Activated CD4-positive, alpha-beta T cell treated with anti-CD3 and anti-CD28 coated beads, Interleukin-2, amount 10 ng/mL, durations not matched to agents 7 days and 5 days (primary cell): ENCODE results near the gene C1orf167. TPM values are rescaled to one million over a fixed set of nuclear protein-coding genes. Genes with fewer than 3 reads are reported as not detected.

Source experiments
- CTCF ChIA-PET: fragments of 350-600 bp; sonication (Branson Sonifier 250); formaldehyde crosslinking; loops from one replicate; lab custom pipeline; 2021; ENCODE audit warnings: antibody characterized with exemption; lab: Charles Lee
- POLR2A ChIA-PET: fragments of 350-600 bp; sonication (Branson Sonifier 250); formaldehyde crosslinking; loops from one replicate; lab custom pipeline; 2021; ENCODE audit warnings: antibody characterized with exemption; lab: Charles Lee
- DNase-seq: peaks from one replicate; pipeline ENCODE4 v3.0.0-alpha.2; 2020
- H3K27ac Mint-ChIP-seq: one replicate; pipeline ENCODE4 v1.8.0; 2021; ENCODE audit warnings: mild to moderate bottlenecking, moderate library complexity, mixed read lengths
- H3K27me3 Mint-ChIP-seq: one replicate; pipeline ENCODE4 v1.8.0; 2021; ENCODE audit warnings: mixed read lengths
- H3K36me3 Mint-ChIP-seq: one replicate; pipeline ENCODE4 v1.8.0; 2021; ENCODE audit warnings: low read depth, mixed read lengths
- H3K4me1 Mint-ChIP-seq: one replicate; pipeline ENCODE4 v1.8.0; 2021; ENCODE audit warnings: mixed read lengths
- H3K4me3 Mint-ChIP-seq: one replicate; pipeline ENCODE4 v1.8.0; 2021; ENCODE audit warnings: mild to moderate bottlenecking, moderate library complexity, mixed read lengths
- H3K9me3 Mint-ChIP-seq: one replicate; pipeline ENCODE4 v1.8.0; 2021; ENCODE audit warnings: mixed read lengths
- total RNA-seq, 2 experiments: library from RNA; stranded (reverse); gene quantifications; one replicate each; pipeline ENCODE4 v1.2.3, GENCODE V29; 2021

Gene C1orf167
- total RNA-seq, 2 experiments from 2014 or later: not detected

DNA sequence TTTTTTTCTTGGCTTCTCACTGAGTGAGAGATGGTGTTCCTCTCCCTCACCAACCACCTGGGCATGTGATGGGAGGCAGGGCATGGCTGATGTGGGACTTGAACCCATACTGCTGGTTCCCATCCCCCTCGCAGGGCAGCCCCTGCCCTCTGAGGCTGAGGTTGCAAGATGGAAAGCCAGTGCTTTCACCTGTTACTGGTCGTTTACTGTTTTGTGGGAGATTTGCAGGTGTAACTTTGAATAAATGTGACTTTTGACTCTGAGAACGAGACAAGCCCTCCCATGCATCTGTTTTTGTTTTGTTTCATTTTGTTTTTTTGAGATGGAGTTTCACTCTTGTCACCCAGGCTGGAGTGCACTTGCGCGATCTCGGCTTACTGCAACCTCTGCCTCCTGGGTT lies 21.6 kb downstream of the C1orf167 start:
- Mint-ChIP-seq H3K4me1 (peaks cover 2% of the 10 kb centered on the region), H3K9me3 (no peaks in the 10 kb centered on the region), H3K27me3 (no peaks in the 10 kb centered on the region), H3K36me3 (no peaks in the 10 kb centered on the region), H3K27ac (no peak overlapping the region), H3K4me3 (no peak overlapping the region)
- POLR2A ChIA-PET: no interaction called here
- CTCF ChIA-PET: interaction anchor here (4.3 kb wide), 1 partner anchor 12 kb away, joined by 13 read pairs; no protein-coding TSS in a partner anchor
- no peak for DNase-seq

DNA sequence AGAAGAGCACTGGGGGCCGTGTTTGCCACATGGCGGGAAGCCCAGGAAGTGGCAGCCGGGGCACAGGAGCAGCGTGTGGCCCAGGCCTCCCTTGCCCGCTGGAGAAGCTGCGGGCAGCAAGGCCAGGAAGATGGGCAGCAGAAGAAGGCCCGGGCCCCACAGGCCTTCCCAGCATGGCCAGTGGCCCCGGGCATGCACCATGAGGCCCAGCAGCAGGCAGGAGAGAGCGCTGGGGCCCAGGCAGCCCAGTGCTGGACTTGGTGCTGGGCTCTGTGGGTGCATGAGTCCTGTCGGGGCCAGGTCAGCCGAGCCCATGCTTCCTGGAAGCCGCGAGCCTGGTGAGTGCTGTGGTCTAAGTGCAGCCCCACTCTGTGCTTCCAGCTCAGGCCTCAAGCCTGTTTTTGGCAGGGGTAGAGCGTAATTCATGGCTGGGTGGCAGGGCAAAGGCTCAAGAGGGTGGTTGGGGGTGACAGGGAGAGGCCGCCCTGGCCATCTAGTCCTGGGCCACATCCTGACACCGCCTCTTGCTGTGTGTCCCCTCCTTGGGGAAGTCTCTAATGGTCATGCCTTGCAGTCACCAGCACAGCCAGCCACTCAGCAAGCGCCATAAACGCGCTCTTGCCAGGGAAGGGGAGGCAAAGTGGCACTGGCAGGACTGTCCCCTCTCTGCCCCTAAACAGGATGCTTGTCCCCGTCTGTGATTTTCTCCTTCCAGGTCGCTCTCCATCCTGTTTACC lies 22.4 kb downstream of the C1orf167 start:
- no peaks in the 10 kb centered on the region for H3K36me3 Mint-ChIP-seq
- H3K4me1 Mint-ChIP-seq: peaks cover 2% of the 10 kb centered on the region
- no peak overlapping the region for H3K4me3 Mint-ChIP-seq
- no peaks in the 10 kb centered on the region for H3K27me3 Mint-ChIP-seq
- CTCF ChIA-PET: interaction anchor here (0.5 to 4.3 kb wide), 4 partner anchors 11 to 640 kb away, joined by 3 to 13 read pairs (median 4); no protein-coding TSS in a partner anchor
- POLR2A ChIA-PET: no interaction called here
- DNase-seq: no peak
- no peaks in the 10 kb centered on the region for H3K9me3 Mint-ChIP-seq
- H3K27ac Mint-ChIP-seq: no peak overlapping the region

DNA sequence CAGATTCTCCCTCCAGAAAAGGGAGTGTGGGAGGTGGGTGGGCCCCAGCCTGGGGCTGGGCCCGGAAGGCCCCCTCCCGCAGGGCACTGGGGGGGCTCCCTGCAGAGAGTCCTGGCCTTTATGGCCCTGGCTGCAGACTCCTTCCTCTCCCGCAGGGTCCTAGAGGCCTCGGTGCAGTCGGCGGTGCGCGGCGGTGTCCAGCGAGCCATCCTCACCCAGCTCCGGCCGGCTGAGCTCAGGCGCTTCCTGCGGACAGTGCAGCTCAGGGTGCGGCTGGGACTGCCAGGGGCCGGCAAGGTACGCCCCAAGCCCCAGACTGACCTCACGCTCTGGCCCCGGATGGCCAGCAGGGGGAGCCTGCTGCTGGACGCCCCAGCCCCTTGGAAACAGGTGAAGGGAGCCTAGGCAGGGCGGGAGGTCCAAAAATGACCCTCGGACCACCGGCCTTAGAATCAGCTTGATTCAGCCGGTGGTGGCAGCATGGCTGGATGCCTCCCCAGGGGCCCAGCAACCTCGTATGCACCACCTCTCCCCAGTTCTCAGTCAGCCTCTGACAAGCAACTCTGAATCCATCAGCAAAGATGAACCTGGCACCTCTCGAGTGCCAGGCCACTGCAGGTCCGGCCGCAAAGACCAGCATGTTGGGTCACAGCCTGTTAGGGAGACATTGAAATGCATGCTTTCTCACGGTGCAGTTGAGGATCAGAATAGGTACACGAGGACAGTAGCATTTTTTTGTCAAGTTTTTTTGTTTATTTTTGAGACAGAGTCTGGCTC lies 23.2 kb downstream of the C1orf167 start:
- Mint-ChIP-seq H3K9me3 (no peaks in the 10 kb centered on the region), H3K4me1 (peaks cover 2% of the 10 kb centered on the region), H3K27ac (no peak overlapping the region), H3K4me3 (no peak overlapping the region), H3K36me3 (no peaks in the 10 kb centered on the region), H3K27me3 (no peaks in the 10 kb centered on the region)
- DNase-seq: peak; percentile 33
- ChIA-PET CTCF (interaction anchor here (0.6 to 4.3 kb wide), 5 partner anchors 8 to 317 kb away, joined by 3 to 13 read pairs (median 3); no protein-coding TSS in a partner anchor), POLR2A (no interaction called here)

DNA sequence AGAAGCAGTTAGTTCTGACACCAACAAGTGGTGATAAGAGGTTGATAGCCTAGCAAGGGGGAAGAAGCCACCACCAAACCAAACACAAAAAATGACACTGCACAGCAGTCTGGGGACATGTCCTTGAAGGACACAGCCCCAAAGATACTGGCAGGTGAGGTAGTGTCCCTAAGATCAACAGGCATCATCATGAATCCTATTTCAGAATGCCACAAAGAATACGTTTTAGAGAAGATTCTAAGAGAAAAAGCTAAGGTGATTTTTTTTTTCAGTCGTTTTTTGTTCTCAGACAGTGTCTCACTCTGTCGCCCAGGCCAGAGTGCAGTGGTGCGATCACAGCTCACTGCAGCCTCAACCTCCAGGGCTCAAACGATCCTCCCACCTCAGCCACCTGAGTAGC lies 24.2 kb downstream of the C1orf167 start:
- Mint-ChIP-seq H3K4me1 (peaks cover 2% of the 10 kb centered on the region), H3K27ac (no peak overlapping the region), H3K36me3 (no peaks in the 10 kb centered on the region), H3K4me3 (no peak overlapping the region), H3K9me3 (no peaks in the 10 kb centered on the region), H3K27me3 (no peaks in the 10 kb centered on the region)
- POLR2A ChIA-PET: no interaction called here
- DNase-seq: no peak
- CTCF ChIA-PET: interaction anchor here (0.6 to 4.3 kb wide), 3 partner anchors 9 to 838 kb away, joined by 3 to 13 read pairs (median 6); no protein-coding TSS in a partner anchor

DNA sequence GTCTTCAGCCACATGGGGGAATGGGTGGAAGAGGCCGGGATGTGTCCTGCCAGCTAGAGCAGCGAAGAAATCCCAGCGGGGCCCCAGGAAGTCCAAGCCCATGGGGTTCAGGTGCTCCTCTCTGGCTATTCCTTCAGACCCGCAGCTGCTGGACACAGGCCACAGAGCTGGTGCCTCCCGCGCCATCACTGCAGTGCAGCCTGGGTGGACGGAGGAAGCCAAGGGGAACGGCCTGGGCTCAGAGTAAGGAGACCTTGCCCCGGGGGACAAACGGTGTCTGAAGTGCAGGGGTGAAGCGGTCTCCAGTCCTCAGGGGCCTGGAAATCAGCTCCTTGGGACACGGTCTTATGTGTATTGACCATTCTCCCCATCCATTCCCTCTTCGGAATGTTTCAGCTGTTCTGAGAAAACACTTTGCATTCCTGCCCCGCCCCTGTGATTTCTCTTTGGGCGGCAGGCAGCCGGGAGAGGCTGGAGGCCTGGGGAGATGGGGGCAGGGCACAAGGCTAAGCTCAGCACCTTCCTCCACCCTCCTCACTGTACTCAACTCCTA lies 25.3 kb downstream of the C1orf167 start:
- no peak for DNase-seq
- H3K9me3 Mint-ChIP-seq: no peaks in the 10 kb centered on the region
- ChIA-PET CTCF (interaction anchor here (4.3 kb wide), 1 partner anchor 8 kb away, joined by 13 read pairs; no protein-coding TSS in a partner anchor), POLR2A (interaction anchor here (0.6 kb wide), 1 partner anchor 70 kb away, joined by 4 read pairs; no protein-coding TSS in a partner anchor)
- H3K27me3 Mint-ChIP-seq: no peaks in the 10 kb centered on the region
- peaks cover 2% of the 10 kb centered on the region for H3K4me1 Mint-ChIP-seq
- H3K36me3 Mint-ChIP-seq: peaks cover 3% of the 10 kb centered on the region
- H3K4me3 Mint-ChIP-seq: no peak overlapping the region
- H3K27ac Mint-ChIP-seq: no peak overlapping the region

DNA sequence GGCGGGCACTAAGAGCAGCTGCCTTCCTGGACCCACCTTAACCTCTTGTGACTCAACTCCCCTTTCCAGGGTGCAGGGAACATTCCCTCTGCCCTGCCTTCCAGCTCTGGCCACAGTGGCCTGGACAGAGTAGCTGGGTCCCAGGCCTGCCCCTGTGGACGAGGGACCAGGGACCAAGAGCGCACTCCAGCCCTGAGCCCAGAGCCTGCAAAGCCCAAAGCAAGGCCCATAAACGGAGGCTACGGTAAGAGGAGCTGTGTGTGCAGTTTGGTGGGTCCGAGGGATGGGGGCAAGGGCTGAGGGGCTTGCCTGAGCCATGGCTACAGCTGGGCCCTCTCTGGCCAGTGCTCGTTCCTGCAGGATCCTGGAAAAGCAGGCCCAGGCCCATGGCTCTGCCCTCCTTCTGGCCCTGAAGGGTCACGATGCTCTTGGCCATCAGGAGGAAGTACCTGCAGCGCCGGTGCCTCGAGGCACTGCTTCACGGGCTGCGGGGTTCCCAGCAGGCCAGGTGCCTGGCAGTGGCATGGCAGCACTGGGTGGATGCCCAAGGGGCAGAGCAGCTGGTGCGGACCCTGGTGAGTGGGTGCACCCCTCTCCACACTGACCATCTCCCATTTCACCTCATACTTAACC lies 25.9 kb downstream of the C1orf167 start:
- Mint-ChIP-seq H3K9me3 (no peaks in the 10 kb centered on the region), H3K36me3 (peaks cover 5% of the 10 kb centered on the region), H3K4me1 (peaks cover 2% of the 10 kb centered on the region), H3K4me3 (no peak overlapping the region), H3K27me3 (no peaks in the 10 kb centered on the region), H3K27ac (no peak overlapping the region)
- POLR2A ChIA-PET: interaction anchor here (0.6 kb wide), 1 partner anchor 71 kb away, joined by 4 read pairs; no protein-coding TSS in a partner anchor
- no peak for DNase-seq
- CTCF ChIA-PET: interaction anchor here (0.6 to 4.3 kb wide), 2 partner anchors 7 to 665 kb away, joined by 3 to 13 read pairs; no protein-coding TSS in a partner anchor

DNA sequence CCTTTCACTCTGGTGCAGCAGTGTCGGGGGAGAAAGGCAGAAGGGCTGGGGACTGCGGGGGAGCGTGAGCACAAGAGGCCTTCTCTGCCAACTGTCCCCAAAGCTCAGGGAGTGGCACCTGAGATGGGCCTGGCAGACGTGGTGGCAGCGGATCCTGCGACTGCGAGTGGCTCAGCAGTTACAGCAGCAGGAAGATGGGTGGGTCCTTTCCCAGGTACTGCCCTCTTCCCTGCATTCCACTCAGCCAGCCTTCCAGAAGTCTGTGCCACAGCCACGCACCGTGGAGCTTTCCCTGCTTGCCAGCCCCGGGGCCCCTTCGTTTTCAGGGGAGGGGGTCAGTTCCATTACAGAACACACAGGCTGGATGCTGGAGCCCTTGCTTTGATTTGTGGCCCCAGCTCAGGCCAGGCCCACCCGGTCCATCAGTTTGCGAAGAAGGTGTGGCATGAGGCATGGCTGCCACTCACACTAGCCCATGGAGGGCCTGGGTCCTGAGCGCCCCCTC lies 26.6 kb downstream of the C1orf167 start:
- ChIA-PET POLR2A (no interaction called here), CTCF (interaction anchor here (0.6 kb wide), 1 partner anchor 666 kb away, joined by 3 read pairs; no protein-coding TSS in a partner anchor)
- Mint-ChIP-seq H3K4me1 (peaks cover 2% of the 10 kb centered on the region), H3K9me3 (no peaks in the 10 kb centered on the region), H3K36me3 (peaks cover 5% of the 10 kb centered on the region), H3K27ac (no peak overlapping the region), H3K4me3 (no peak overlapping the region), H3K27me3 (no peaks in the 10 kb centered on the region)
- DNase-seq: no peak

DNA sequence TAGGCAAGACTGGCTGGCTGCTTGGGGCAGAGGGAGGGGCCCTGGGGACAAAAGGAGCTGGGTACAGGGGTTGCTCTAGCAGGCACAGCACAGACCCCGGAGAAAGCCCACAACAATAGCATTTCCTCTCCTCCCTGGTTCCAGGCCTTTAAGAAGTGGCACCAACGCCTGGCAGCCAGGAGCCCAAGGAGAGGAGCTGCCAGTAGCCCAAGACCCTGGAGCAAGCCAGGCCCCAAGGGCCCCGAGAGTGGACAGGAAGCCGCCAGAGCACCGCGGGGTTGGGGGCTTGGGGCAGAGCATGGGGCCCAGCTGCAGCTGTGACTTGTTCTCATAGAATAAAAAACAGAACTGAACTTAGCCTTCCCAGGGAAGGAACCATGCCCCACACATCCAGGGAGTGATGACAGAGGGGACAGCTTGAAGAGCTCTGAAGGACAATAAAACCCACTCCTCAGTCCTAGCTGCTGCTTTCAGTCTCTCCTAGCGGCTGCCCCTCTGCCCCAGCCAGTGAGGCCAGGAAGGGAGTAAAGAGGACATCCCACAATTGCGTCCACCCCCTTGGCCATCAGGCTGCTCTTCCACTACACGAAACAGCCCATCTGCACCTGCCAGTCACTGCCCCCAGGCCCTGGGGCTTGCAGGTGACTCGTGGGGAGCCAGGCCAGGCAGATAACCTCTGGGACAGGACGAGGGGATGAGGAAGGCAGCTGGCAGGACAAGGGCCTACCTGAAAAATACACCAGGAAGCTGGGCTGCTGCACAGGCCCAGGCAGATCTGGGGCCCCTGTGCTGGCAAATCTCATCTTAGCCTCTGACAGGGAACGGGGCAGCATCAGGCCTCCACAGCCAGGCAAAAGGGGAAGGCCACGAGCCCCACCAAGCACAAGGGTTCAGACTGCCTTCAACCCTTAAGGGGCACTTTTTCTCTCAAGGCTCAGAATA lies 27.4 kb downstream of the C1orf167 start:
- CTCF ChIA-PET: interaction anchor here (0.7 kb wide), 1 partner anchor 69 kb away, joined by 3 read pairs; no protein-coding TSS in a partner anchor
- POLR2A ChIA-PET: no interaction called here
- peaks cover 2% of the 10 kb centered on the region for H3K4me1 Mint-ChIP-seq
- no peaks in the 10 kb centered on the region for H3K27me3 Mint-ChIP-seq
- no peak for DNase-seq
- no peaks in the 10 kb centered on the region for H3K9me3 Mint-ChIP-seq
- no peak overlapping the region for H3K27ac Mint-ChIP-seq
- H3K36me3 Mint-ChIP-seq: peaks cover 8% of the 10 kb centered on the region
- no peak overlapping the region for H3K4me3 Mint-ChIP-seq

DNA sequence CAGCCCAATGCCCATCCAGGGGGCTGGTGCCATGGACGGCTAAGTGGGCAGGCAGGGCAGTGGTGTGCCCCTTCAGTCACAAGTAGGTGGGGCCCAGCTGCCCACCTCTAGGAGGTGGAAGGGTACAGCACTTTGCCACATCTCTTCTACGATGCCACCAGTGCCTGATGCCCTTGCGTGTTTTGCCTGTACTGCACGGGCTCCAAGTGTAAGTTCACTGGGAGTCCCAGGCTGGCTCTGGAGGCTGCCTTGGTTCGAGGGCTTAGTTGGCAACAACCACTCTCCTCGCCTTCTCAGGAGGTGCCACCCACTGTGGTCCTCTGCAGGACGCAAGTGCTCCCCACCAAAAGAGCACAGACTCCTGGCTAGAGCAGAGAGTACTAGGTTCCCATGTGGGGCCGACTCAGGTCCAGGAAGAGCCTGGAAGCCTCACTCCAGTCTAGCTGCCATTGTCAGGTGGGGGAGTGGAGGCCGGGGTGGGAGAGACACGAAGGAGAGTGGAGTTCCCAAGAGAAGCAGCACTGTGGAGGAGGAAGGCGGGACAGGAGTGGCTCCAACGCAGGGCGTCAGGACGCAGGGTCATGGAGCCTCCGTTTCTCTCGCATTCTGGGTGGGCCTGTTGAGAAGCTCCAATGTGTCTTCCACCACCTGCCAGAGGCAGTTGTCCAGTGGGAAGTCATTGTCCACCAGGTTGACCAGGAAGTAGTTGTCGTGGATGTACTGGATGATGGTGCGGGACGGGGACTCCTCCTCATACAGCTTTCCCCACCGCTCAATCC lies 28.3 kb downstream of the C1orf167 start:
- H3K27ac Mint-ChIP-seq: no peak overlapping the region

DNA sequence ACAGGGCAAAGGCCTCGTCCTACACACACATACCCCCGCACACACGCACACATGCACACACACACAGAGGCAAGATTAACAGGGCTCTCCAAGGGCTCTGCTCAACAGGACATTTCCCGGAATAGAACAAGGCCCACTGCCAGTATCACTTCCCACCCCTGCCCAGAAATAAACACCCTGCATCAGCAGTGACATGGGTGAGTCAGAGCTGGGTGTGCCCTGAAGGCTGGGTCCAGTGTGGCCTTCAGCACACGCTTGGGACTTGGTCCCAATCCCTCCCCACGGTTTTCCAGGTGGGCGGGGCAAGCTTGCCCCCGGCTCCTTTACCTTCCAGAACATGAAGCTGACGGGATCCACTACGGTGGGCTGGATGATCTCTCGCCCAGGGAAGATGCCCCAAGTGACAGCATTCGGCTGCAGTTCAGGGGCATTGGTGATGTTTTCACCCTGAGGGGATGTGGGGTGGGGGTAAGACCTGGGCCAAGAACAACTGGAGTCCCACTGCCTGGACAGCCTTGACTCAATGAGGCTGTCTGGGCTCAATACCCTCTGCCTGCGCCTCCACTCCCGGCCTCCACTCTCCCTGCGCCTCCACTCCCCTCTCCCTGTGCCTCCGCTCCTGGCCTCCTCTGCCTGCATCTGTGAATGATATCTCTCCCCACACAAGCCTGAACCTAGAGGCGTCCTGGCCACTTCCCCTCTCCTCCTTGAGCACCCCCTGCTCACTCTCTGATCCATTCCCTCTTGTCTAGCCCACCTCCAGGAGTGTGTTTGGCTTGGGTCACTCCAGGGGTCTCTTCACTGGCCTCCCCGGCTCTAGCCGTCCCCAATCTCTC lies 29.1 kb downstream of the C1orf167 start:
- POLR2A ChIA-PET: no interaction called here
- no peak overlapping the region for H3K27ac Mint-ChIP-seq

More for the DNA sequence above, 28.3 kb downstream of the C1orf167 start:
- ChIA-PET POLR2A (no interaction called here), CTCF (no interaction called here)
- H3K9me3 Mint-ChIP-seq: no peaks in the 10 kb centered on the region
- H3K27me3 Mint-ChIP-seq: no peaks in the 10 kb centered on the region
- DNase-seq: no peak
- peaks cover 11% of the 10 kb centered on the region for H3K36me3 Mint-ChIP-seq
- H3K4me1 Mint-ChIP-seq: peaks cover 2% of the 10 kb centered on the region
- H3K4me3 Mint-ChIP-seq: no peak overlapping the region

More for the DNA sequence above, 29.1 kb downstream of the C1orf167 start:
- Mint-ChIP-seq H3K27me3 (no peaks in the 10 kb centered on the region), H3K9me3 (no peaks in the 10 kb centered on the region), H3K4me1 (peaks cover under 1% of the 10 kb centered on the region), H3K4me3 (no peak overlapping the region), H3K36me3 (peaks cover 12% of the 10 kb centered on the region)
- no peak for DNase-seq
- CTCF ChIA-PET: no interaction called here
